PC-3 (cell line): Measurements from ENCODE around the gene BATF. TPM values are rescaled to one million over a fixed set of nuclear protein-coding genes. Genes with fewer than 3 reads are reported as not detected.

Experiments used
- ATAC-seq: fragments of 200-7000 bp; cut with Tn5 transposase; 2 replicates; pipeline ENCODE4 v1.9.1; 2020; ENCODE audit warnings: mild to moderate bottlenecking, moderate library complexity
- BruUV-seq: library from RNA; stranded (reverse); fragments of 400-500 nt; replicated peaks from 2 replicates; lab custom pipeline; 2021; lab: Mats Ljungman, UMichigan
- CTCF ChIA-PET: fragments of 300-600 bp; sonication (Branson Sonifier 250); formaldehyde crosslinking; loops from one replicate; lab custom pipeline; 2022; ENCODE audit warnings: antibody characterized with exemption; lab: Charles Lee
- POLR2A ChIA-PET: fragments of 300-600 bp; sonication (Branson Sonifier 250); formaldehyde crosslinking; loops from one replicate; lab custom pipeline; 2022; ENCODE audit warnings: antibody characterized with exemption; ENCODE audit not compliant: unreplicated experiment; lab: Charles Lee
- DNase-seq: peaks from one replicate; pipeline ENCODE4 v3.0.0-alpha.2; 2015
- H2AFZ ChIP-seq: fragments of 300-600 bp; sonication (generic); 2 replicates; pipeline ENCODE4 v1.6.0; 2016; ENCODE audit warnings: antibody characterized with exemption, low read length
- H3F3A ChIP-seq: fragments of 300-600 bp; sonication (generic); one replicate; pipeline ENCODE4 v1.6.0; 2017; ENCODE audit warnings: antibody characterized with exemption, low read length, control low read depth, mild to moderate bottlenecking; ENCODE audit not compliant: unreplicated experiment
- H3K27ac ChIP-seq: fragments of 300-600 bp; sonication (generic); 2 replicates; pipeline ENCODE4 v1.5.1; 2016; ENCODE audit warnings: mild to moderate bottlenecking, low read length
- H3K27me3 ChIP-seq: fragments of 300-600 bp; sonication (generic); 2 replicates; pipeline ENCODE4 v1.6.1; 2016; ENCODE audit warnings: low read length, mixed read lengths
- H3K36me3 ChIP-seq: fragments of 300-600 bp; sonication (generic); 2 replicates; pipeline ENCODE4 v1.6.1; 2016; ENCODE audit warnings: low read depth, mixed run types, low read length, mixed read lengths
- H3K4me1 ChIP-seq: fragments of 300-600 bp; sonication (generic); 2 replicates; pipeline ENCODE4 v1.5.1; 2016; ENCODE audit warnings: low read length; ENCODE audit not compliant: insufficient read depth
- H3K4me2 ChIP-seq: fragments of 300-600 bp; sonication (generic); 2 replicates; pipeline ENCODE4 v1.6.0; 2016; ENCODE audit warnings: low read length
- H3K4me3 ChIP-seq: fragments of 300-600 bp; sonication (generic); 2 replicates; pipeline ENCODE4 v1.5.1; 2016; ENCODE audit warnings: mild to moderate bottlenecking, low read length, mixed read lengths
- H3K79me2 ChIP-seq: fragments of 300-600 bp; sonication (generic); 2 replicates; pipeline ENCODE4 v1.6.1; 2017; ENCODE audit warnings: low read length, mixed read lengths
- H3K9ac ChIP-seq: fragments of 300-600 bp; sonication (generic); 2 replicates; pipeline ENCODE4 v1.6.0; 2016; ENCODE audit warnings: mild to moderate bottlenecking, low read length
- H3K9me2 ChIP-seq: fragments of 300-600 bp; sonication (generic); replicated peaks from 2 replicates; pipeline ENCODE4 v1.6.1; 2016; ENCODE audit warnings: mixed run types, low read length, mixed read lengths
- H3K9me3 ChIP-seq: fragments of 300-600 bp; sonication (generic); 2 replicates; pipeline ENCODE4 v1.6.1; 2016; ENCODE audit warnings: low read length, mixed read lengths
- H4K20me1 ChIP-seq: fragments of 300-600 bp; sonication (generic); 2 replicates; pipeline ENCODE4 v1.6.1; 2016; ENCODE audit warnings: low read length, mixed read lengths
- EZH2 ChIP-seq: fragments of 300-600 bp; sonication (generic); IDR thresholded peaks from one replicate; pipeline ENCODE4 v1.6.1; 2017; ENCODE audit warnings: antibody characterized with exemption, mild to moderate bottlenecking, low read length; ENCODE audit not compliant: unreplicated experiment
- EZH2phosphoT487 ChIP-seq: fragments of 300-600 bp; sonication (generic); IDR thresholded peaks from 2 replicates; pipeline ENCODE4 v1.6.1; 2018; ENCODE audit warnings: mild to moderate bottlenecking, antibody characterized with exemption, low read length, borderline replicate concordance
- intact Hi-C: fragments of 100-400 bp; cut with micrococcal nuclease; formaldehyde crosslinking; loops from 2 replicates; pipeline ENCODE4 v1.9.0; 2023
- total RNA-seq: library from RNA; depleted of rRNA; stranded (reverse); fragments of >200 nt; gene quantifications from 2 replicates; pipeline ENCODE4 v1.2.3, GENCODE V29; 2014
- TF ChIP-seq, protein P1 (sequence below): fragments of 300-600 bp; sonication (generic); conservative IDR thresholded peaks from 2 replicates; pipeline ENCODE4 v1.5.1; 2017; ENCODE audit warnings: antibody characterized with exemption, low read depth, mild to moderate bottlenecking, low read length

The BATF gene
- total RNA-seq, 1 experiment from 2014 or later: not detected

- no TSS peak for BruUV-seq
- DNase-seq (no peak), ATAC-seq (no peak)
- ChIA-PET CTCF (no interaction called here), POLR2A (no interaction called here)
- Histone ChIP-seq H3K79me2 (no peaks in the 10 kb centered on the region), H3K9me2 (no peaks in the 10 kb centered on the region), H3K27ac (no peak overlapping the region), H3K4me1 (no peaks in the 10 kb centered on the region), H3K4me3 (no peak overlapping the region), H3F3A (no peaks in the 10 kb centered on the region), H4K20me1 (no peaks in the 10 kb centered on the region), H3K4me2 (no peak overlapping the region), H3K9me3 (no peaks in the 10 kb centered on the region), H2AFZ (no peak overlapping the region), H3K27me3 (no peaks in the 10 kb centered on the region), H3K36me3 (no peaks in the 10 kb centered on the region), H3K9ac (no peak overlapping the region)
- intact Hi-C loops: no loop called here
- no peak for TF ChIP-seq EZH2phosphoT487
- TF ChIP-seq, protein P1, sequence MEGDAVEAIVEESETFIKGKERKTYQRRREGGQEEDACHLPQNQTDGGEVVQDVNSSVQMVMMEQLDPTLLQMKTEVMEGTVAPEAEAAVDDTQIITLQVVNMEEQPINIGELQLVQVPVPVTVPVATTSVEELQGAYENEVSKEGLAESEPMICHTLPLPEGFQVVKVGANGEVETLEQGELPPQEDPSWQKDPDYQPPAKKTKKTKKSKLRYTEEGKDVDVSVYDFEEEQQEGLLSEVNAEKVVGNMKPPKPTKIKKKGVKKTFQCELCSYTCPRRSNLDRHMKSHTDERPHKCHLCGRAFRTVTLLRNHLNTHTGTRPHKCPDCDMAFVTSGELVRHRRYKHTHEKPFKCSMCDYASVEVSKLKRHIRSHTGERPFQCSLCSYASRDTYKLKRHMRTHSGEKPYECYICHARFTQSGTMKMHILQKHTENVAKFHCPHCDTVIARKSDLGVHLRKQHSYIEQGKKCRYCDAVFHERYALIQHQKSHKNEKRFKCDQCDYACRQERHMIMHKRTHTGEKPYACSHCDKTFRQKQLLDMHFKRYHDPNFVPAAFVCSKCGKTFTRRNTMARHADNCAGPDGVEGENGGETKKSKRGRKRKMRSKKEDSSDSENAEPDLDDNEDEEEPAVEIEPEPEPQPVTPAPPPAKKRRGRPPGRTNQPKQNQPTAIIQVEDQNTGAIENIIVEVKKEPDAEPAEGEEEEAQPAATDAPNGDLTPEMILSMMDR: no peak
- TF ChIP-seq EZH2: no peak
These were observed 11.1 kb upstream of the BATF start for GRCh38 chr14:75511201-75511600.

DNA sequence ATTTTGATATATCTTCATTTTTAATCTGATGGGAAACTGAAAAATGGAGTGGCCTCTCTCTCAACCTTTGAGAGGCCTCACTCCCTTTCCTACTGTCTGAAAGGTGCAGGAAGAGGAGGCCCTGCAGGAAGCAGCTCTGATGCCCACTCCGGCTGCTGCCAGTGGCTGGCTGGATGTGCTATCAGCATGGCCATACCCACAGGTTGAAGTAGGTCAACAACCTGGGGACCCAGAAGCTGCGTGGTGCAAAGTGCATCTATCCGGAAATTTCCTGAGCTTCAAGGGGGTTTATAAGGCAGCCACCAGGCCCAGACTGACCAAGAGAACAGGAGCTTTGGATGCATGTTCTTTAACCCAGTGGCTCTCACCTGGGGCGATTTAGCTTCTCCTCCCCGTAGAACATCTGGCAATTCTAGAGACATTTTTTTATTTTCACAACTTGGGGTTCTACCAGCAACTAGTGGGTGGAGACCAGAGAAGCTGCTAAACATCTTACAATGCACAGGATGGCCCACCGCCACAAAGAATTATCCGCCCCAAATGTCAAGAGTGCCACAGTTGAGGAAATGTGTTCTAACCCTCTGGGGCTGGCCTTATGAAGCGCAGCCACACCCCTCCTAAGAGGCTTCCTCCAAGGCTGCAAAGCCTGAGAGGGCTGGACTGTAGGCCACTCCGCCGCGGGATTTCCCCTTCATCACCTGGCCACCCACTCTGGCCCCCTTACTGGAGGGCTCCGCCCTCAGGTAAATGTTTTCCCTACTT lies 8.2 kb upstream of the BATF start:
- Histone ChIP-seq H3K4me3 (no peak overlapping the region), H3K27me3 (no peaks in the 10 kb centered on the region), H3K79me2 (no peaks in the 10 kb centered on the region), H2AFZ (no peak overlapping the region), H3K27ac (no peak overlapping the region), H4K20me1 (no peaks in the 10 kb centered on the region), H3K9ac (no peak overlapping the region), H3K4me1 (no peaks in the 10 kb centered on the region), H3K4me2 (no peak overlapping the region), H3F3A (no peaks in the 10 kb centered on the region), H3K9me2 (no peaks in the 10 kb centered on the region), H3K9me3 (no peaks in the 10 kb centered on the region), H3K36me3 (no peaks in the 10 kb centered on the region)
- ChIA-PET CTCF (no interaction called here), POLR2A (no interaction called here)
- TF ChIP-seq EZH2 (no peak), EZH2phosphoT487 (no peak)
- TF ChIP-seq, protein P1: no peak
- ATAC-seq (no peak), DNase-seq (no peak)
- no TSS peak for BruUV-seq
- intact Hi-C loops: no loop called here
